Measurements from ENCODE around the gene LIMCH1.
"Not testable (repeated sequence)": the region's sequence is repeated elsewhere in the genome, so short reads cannot be mapped to it uniquely, and the experiment has no call there.

LIMCH1 gene

GRCh38 chr4:41701983-41702382 lies 164.0 kb downstream of the LIMCH1 start:
- Histone ChIP-seq H3K27me3 (ENCODE audit: insufficient read depth, low read depth) (no peaks in the 10 kb centered on the region), H3K27ac (no peak overlapping the region), H3K4me2 (no peak overlapping the region)

GRCh38 chr4:41702770-41703169 lies 164.8 kb downstream of the LIMCH1 start:
- Histone ChIP-seq H3K27ac (no peak overlapping the region), H3K4me1 (ENCODE audit: low read depth, poor library complexity, severe bottlenecking) (no peaks in the 10 kb centered on the region), H3K4me2 (no peak overlapping the region), H3K9ac (no peak overlapping the region), H3K36me3 (ENCODE audit: insufficient read depth) (no peaks in the 10 kb centered on the region), H4K20me1 (ENCODE audit: insufficient read depth) (no peaks in the 10 kb centered on the region), H3K4me3 (IDR thresholded peaks at IDR 0.05; ENCODE audit: insufficient read depth, low read depth, low read length) (no peak overlapping the region), H2AFZ (ENCODE audit: low read depth) (no peak overlapping the region), H3K27me3 (ENCODE audit: insufficient read depth, low read depth) (no peaks in the 10 kb centered on the region), H3K79me2 (ENCODE audit: insufficient read depth, low read depth) (no peaks in the 10 kb centered on the region)
- no peak for TF ChIP-seq CTCF (conservative IDR thresholded peaks at IDR 0.05; ENCODE audit: low read depth, low read length)

More at GRCh38 chr4:41701983-41702382, 164.0 kb downstream of the LIMCH1 start:
- Histone ChIP-seq H4K20me1 (ENCODE audit: insufficient read depth) (no peaks in the 10 kb centered on the region), H3K36me3 (ENCODE audit: insufficient read depth) (no peaks in the 10 kb centered on the region), H2AFZ (ENCODE audit: low read depth) (no peak overlapping the region), H3K9ac (no peak overlapping the region), H3K4me3 (IDR thresholded peaks at IDR 0.05; ENCODE audit: insufficient read depth, low read depth, low read length) (no peak overlapping the region), H3K79me2 (ENCODE audit: insufficient read depth, low read depth) (no peaks in the 10 kb centered on the region), H3K4me1 (ENCODE audit: low read depth, poor library complexity, severe bottlenecking) (no peaks in the 10 kb centered on the region)
- TF ChIP-seq CTCF (conservative IDR thresholded peaks at IDR 0.05; ENCODE audit: low read depth, low read length), result no peak

GRCh38 chr4:41703785-41704184 lies 165.8 kb downstream of the LIMCH1 start:
- Histone ChIP-seq H3K79me2 (ENCODE audit: insufficient read depth, low read depth) (no peaks in the 10 kb centered on the region), H3K4me3 (IDR thresholded peaks at IDR 0.05; ENCODE audit: insufficient read depth, low read depth, low read length) (no peak overlapping the region), H3K4me1 (ENCODE audit: low read depth, poor library complexity, severe bottlenecking) (no peaks in the 10 kb centered on the region), H3K27ac (no peak overlapping the region), H4K20me1 (ENCODE audit: insufficient read depth) (no peaks in the 10 kb centered on the region), H2AFZ (ENCODE audit: low read depth) (no peak overlapping the region), H3K9ac (no peak overlapping the region), H3K27me3 (ENCODE audit: insufficient read depth, low read depth) (no peaks in the 10 kb centered on the region), H3K36me3 (ENCODE audit: insufficient read depth) (no peaks in the 10 kb centered on the region), H3K4me2 (no peak overlapping the region)
- no peak for TF ChIP-seq CTCF (conservative IDR thresholded peaks at IDR 0.05; ENCODE audit: low read depth, low read length)

- Histone ChIP-seq H3K4me1 (ENCODE audit: low read depth, poor library complexity, severe bottlenecking) (no peaks in the 10 kb centered on the region), H3K9ac (no peak overlapping the region), H4K20me1 (ENCODE audit: insufficient read depth) (no peaks in the 10 kb centered on the region), H3K4me3 (IDR thresholded peaks at IDR 0.05; ENCODE audit: insufficient read depth, low read depth, low read length) (no peak overlapping the region), H3K79me2 (ENCODE audit: insufficient read depth, low read depth) (no peaks in the 10 kb centered on the region), H3K4me2 (no peak overlapping the region), H3K27ac (no peak overlapping the region), H3K27me3 (ENCODE audit: insufficient read depth, low read depth) (no peaks in the 10 kb centered on the region), H2AFZ (ENCODE audit: low read depth) (no peak overlapping the region), H3K36me3 (ENCODE audit: insufficient read depth) (no peaks in the 10 kb centered on the region)
- TF ChIP-seq CTCF (conservative IDR thresholded peaks at IDR 0.05; ENCODE audit: low read depth, low read length), result no peak
Measured at GRCh38 chr4:41709844-41710481, 172.0 kb downstream of the LIMCH1 start.

GRCh38 chr4:41711654-41712053 lies 173.7 kb downstream of the LIMCH1 start:
- H3K9ac ChIP-seq; H3K36me3 ChIP-seq (ENCODE audit: insufficient read depth); H3K79me2 ChIP-seq (ENCODE audit: insufficient read depth, low read depth); H3K4me2 ChIP-seq; H3K4me1 ChIP-seq (ENCODE audit: low read depth, poor library complexity, severe bottlenecking); H4K20me1 ChIP-seq (ENCODE audit: insufficient read depth); H3K27ac ChIP-seq; H3K27me3 ChIP-seq (ENCODE audit: insufficient read depth, low read depth); H3K4me3 ChIP-seq (IDR thresholded peaks at IDR 0.05; ENCODE audit: insufficient read depth, low read depth, low read length); H2AFZ ChIP-seq (ENCODE audit: low read depth): not testable (repeated sequence)
